G401 (cell line): ENCODE data around the gene C1QTNF3. TPM values are rescaled to one million over a fixed set of nuclear protein-coding genes. Genes with fewer than 3 reads are reported as not detected.

Source experiments
- DNase-seq: peaks from one replicate; pipeline ENCODE4 v3.0.0-alpha.2; 2015; ENCODE audit warnings: low spot score
- in situ Hi-C: cut with HindIII; loops from 2 replicates; pipeline ENCODE4 v1.10.0; 2016; ENCODE audit warnings: low sequenced_read_pairs, mixed read lengths
- total RNA-seq: library from RNA; depleted of rRNA; stranded (reverse); fragments of >200 nt; shearing (Covaris generic); gene quantifications from 2 replicates; pipeline ENCODE4 v1.2.3, GENCODE V29; 2014

Gene C1QTNF3
- total RNA-seq, 1 experiment from 2014 or later = 0.07 TPM

DNA sequence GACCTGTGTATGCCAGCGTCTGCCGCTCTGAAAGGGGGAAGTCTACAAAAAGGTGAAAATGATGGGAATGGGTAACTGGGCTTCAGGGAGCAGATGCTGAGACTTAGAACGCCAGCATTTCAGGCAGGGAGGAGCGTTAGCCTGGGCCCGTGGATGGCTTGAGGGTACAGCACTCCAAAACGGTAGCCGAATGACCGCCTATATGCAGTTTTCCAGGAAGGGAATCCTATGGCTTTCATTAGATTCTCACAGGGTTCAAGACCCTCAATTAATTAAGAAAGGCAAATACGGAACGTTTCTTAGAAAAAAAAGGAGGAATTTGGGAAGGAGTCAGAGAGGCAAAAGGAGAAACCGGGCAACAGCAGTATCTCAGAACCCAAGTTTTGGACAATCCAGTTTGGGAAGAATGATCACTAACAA is 35.8 kb downstream of the C1QTNF3 start:
- peak; percentile 62 for DNase-seq
- in situ Hi-C loops = no loop called here

DNA sequence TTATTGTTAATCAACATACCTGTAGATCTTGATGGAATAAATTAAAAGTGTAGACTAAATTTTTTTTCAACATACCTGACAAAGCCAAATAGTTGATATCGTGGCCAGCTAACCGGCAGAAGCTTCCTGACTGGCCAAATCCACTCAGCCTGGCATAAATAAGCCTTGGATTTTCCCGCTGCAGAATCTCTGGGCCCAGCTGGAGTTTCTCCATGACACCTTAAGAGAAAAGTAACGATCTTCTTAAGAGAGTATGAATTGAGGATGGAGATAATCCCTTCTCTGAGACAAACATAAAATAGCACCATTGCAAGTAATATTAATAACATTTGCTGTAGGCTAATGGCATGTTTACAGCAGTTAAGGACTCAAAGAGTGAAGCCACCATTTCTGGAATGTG is 37.3 kb downstream of the C1QTNF3 start:
- no peak for DNase-seq
- in situ Hi-C loops = no loop called here

DNA sequence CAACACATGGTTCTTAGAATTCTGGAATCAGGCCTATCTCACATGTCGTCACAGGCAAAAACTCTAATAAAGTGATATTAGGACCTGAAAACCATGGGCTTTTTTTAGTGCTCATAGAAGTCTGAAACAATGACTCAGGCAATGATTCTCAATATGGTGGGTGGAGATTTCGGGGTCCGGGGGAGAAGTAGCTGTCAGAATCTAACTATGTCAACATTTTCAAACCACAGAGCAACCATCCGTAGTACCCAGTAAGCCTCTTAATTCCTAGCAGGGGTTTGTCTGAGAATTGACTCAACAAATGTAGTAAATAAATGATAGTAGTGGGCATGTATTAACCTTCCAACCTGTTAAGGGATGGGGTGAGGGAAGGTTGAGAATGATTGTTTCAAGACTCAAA is 37.8 kb downstream of the C1QTNF3 start:
- no peak for DNase-seq
- in situ Hi-C loops = no loop called here

DNA sequence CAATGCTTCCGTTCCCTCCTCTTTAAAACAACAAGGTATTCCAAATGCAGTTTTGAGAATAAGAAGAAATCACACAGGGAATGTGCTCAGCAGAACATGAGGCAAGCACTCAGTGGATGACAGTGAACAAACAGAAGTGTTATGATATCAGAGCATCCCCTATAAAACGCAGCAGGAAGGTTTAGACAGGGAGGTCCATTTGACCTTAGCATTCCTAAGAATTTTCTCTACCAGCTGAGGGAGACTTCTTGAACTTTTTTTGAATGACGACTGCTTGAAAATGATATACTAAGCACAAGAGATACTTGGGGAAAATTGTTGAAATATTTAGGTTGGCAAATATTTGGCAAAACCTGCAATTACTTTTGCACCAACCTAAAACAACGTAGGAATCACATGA is 39.1 kb downstream of the C1QTNF3 start:
- in situ Hi-C loops = no loop called here

DNA sequence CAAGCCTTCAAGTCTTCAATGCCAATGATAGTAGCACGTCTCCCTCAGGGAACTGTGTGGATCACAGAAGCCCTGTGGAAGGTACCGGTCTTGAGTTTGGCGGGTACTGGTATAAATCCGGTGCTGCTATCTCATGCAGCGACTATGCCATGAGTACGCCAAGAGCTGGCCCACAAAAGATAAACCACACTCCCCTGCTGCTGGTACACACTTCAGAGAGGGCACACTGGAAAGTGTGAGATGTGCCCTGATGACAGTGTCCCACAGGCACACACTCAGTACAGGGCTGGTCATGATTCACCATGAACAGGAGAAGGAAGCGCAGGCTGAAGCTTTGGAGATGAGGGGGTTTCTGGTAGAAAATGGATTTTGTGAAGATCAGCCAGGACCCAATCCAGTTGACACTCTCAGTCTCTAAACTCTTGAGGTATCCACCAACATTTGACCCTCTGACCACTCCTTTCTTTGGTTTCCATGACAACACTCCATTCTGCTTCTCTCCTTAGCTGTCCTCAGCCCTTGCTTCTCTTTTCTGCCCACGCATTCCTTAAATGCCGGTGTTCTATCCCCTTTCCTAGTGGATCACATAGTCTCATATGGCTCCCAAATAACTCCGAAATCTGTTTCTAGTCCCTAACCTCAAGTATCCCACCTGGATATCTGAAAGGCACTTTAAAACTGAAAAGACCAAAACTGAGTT is 40.2 kb downstream of the C1QTNF3 start:
- DNase-seq = no peak
- in situ Hi-C loops = no loop called here

More for the DNA sequence above, 39.1 kb downstream of the C1QTNF3 start:
- DNase-seq = no peak

DNA sequence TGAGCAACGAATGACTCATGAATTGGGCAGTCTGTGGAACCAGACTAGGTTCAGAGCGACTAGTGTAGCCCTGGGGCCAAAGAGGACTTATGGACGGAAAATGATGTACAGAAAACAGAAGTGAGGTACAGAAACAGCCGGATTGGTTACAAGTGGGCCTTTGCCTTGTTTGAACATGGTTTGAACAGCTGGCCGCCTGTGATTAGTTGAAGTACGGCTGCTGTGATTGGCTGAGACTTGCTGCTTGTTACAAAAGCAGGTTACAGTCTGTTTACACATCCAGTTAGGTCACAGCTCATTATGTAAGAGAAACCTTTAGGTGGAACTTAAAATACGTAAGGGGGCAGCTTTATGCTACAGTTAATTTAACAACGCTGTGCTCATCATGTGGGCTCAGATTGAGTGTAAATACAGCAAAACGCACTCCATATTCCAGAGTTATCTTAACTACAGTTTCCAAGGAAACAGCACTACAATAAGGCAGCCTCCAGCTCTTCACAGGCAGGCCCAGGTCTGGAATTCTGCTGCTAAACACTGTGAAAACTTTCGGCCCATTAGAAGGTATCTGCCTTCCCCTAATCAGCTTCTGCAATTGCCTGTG is 41.7 kb downstream of the C1QTNF3 start:
- no peak for DNase-seq
- in situ Hi-C loops = no loop called here

DNA sequence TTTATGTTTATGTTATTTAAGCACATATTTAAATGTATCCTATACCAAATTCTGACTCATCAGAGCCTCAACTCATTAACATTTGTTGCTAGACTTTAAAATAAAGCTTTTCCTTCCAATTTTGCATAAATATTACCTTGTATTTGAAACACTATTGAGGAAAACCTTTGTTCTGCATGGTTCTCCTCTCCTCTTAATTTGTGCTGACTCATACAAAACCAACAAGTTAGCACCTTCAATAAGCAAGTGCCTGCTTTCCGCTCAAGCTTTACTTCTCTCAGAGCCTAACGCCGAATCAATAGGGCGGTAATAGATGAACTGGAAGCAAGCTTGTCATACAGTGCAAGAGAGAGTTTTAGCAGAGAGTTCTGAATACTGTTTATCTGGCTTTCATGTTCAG is 43.0 kb downstream of the C1QTNF3 start:
- DNase-seq = no peak
- in situ Hi-C loops = no loop called here

DNA sequence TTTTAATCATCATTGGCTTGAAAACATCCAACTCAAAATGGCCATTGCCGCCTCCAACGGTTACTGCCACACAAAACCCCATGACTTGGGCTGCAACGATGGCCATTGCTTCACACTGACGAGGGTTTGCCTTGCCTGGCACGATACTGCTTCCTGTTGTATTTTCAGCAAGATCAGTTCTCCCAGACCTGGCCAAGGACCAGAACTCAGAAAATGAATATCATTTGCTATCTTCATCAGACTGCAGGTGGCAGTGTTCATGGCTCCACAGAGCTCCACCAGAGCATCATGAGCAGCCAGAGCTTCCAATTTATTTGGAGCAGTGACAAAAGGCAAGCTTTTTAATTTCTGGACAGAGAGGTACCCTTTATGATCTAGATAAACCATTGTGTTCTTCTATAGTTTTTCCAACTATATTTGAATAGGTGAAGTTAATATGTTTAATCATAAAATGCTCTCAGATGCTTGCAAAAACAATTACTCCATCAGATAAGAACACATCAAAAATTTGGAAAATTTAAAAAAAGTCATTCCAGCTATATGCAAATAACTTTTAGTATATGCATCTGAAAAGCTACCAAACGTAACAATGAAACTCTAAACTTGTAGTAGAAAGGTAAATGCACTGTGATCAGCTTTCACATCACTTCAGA is 45.6 kb downstream of the C1QTNF3 start:
- in situ Hi-C loops = no loop called here
- peak; percentile 93 for DNase-seq

DNA sequence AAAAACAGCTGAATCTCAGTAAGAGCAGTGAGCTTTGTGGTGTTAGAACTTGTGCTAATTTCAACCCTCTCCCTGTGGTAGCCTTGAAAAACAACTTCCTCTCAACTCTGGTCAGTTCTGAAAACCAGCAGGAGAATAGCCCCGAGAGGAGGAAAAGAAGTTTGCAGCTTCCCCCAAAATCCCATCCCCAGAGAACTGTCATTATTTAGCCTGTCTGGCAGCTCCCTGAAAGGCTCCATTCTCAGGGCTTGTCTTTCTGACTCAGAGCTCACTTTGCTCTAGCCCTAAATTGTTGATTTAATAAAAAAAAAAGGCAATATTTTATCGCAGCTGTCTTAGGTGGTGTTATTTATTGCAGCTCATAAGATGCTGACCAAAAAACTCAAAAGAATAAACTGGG is 47.1 kb downstream of the C1QTNF3 start:
- no peak for DNase-seq
- in situ Hi-C loops = no loop called here

DNA sequence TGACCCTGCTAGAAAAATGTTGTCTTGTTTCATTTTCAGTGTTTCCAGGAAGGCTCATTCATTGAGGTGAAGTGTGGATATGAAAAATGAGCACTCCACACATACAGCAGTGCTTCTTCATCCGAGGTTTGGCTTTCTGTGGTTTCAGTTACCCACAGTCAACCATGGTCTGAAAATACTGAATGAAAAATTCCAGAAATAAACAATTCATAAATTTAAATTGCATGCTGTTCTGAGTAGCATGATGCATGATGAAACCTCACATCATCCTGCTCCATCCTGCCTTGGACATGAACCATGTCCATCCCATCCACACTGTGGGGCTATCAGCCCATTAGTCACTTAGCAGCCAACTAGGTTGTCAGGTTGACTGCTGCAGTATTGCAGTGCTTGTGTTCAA is 48.2 kb downstream of the C1QTNF3 start:
- in situ Hi-C loops = no loop called here
- DNase-seq = no peak

DNA sequence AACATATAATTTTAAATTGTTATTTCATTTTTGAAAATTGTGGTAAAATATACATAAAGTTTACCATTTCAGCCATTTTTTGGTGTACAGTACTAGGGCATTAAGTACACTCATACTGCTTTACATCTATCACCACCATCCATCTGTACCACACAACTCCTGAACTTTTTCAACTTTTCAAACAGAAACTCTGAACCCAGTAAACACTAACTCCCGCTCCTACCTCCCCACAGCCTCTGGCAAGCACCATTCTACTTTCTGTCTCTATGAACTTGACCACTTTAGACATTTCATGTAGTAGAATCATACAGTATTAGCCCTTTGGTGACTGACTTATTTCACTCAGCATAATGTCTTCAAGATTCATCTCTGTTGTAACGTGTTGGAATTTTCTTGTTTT is 50.1 kb downstream of the C1QTNF3 start:
- DNase-seq = no peak
- in situ Hi-C loops = no loop called here

DNA sequence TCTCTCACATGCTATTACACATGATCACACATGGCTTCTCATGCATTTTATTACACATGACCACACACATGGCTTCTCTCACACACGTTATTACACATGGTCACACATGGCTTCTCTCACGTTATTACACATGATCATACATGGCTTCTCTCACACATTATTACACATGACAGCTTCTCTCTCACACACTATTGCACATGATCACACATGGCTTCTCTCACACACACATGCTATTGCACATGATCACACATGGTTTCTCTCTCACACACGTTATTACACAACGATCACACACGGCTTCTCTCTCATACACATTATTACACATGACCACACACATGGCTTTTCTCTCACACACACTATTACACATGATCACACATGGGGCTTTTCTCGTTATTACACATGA is 57.6 kb downstream of the C1QTNF3 start:
- in situ Hi-C loops = no loop called here
- no peak for DNase-seq

DNA sequence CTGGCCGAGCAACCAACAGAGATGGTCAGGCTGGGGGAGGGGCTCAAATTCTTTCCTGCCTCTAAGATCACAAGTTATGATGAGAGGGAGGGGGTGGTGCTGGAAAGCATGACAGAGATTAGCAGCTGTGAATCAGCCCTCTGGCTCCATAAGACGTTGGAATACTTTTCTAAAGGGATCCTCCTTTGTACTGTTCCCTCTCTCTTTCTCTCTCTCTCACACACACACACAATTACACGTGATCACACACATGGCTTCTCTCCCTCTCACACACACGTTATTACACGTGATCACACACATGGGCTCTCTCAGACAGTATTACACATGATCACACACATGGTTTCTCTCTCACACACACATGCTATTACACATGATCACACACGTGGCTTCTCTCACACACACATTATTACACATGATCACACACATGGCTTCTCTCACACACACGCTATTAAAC is 58.3 kb downstream of the C1QTNF3 start, which contains the start of gene SLC45A2:
Gene SLC45A2, minus strand, starts transcription at position 23 of the 454 bp plus-strand sequence. CDS start 110 bp downstream, outside the sequence.
- DNase-seq = no peak
- in situ Hi-C loops = no loop called here

DNA sequence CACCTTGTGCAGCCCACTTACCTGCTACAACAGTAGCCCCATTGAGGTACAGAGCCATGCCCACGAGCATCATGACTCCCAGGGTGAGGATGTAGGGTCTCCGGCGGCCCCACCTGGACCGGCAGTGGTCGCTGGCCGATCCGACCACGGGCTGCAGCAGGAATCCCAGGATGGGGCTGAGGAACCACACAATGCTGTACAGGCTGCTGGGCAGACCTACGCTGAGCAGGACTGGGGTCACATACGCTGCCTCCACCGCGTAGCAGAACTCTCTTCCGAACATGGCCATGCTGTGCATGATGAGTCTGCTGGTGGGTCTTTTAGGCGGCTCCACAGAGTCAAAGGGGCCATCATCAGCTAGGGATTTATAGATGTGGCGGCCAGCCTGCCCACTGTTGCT is 58.8 kb downstream of the C1QTNF3 start:
- in situ Hi-C loops = no loop called here
- DNase-seq = no peak

DNA sequence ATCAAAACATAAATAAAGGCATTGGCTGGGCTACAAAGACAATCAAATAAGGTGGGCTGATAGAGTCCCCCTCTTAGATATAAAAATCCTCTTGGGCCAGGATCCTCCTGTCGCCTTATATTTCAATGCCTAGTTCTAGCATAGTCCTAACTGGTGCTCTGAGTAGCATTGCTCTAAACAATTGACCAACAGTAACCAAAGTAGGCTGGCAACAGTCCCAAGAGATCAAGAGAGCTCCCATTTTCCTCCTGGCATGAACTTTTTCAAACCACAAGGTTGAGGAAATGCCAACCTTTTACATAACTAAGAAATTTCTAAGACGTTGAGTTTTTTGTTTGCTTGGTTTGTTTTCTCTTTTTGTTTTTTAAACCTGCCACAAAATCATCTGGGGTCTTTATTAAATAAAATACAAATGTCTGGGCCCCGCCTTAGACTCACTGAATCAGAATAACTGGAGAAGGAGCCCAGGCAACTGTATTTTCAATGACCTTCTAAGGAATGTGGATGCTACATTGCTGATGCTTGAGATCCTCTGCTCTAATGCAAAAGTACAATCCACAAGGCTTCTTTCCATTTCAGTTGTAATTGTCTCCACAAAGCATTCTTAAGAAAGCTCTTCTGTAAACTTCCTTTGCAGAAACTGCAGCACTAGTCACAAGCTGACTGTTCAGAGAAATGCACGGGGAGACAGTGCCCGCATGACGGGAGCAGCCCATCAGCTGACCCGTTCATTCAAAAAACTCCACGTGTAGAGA is 61.4 kb downstream of the C1QTNF3 start:
- no peak for DNase-seq
- in situ Hi-C loops = no loop called here

DNA sequence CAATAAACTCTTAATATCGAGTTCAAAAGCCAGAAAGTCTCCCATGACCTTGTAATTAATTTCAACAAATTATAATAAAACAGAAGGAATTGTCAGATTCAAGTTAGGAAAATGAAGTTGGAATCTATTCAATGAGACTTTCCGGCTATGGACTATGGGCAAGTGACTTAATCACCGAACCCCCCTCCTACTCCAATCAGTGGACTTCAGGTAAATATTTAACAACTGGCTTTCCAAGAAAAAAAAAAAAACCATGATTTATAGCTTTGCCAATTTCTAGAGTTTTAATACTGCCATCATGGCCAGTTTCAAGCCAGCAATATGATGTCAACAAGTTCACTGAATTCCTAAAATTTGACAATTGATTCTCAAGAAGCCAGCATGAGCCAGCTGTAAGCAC is 63.0 kb downstream of the C1QTNF3 start:
- in situ Hi-C loops = no loop called here
- DNase-seq = no peak

DNA sequence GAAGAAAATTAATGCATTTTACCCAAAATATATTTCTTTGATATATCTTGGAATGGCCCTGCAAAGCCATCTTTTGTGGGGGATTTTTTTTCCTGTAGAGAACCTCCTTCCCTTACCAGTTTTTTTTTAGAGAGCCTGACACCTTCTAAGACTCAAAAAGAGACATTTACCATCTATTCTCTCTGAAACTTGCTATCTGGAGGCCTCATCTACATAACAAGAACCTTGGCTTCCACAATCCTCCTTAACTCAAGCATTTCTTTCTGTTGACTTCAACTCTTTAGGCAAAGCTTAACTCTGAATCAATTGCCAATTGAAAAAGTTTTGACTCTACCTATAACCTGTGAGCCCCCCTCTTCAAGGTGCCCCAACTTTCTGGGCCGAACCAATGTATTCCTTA is 64.7 kb downstream of the C1QTNF3 start:
- no peak for DNase-seq

DNA sequence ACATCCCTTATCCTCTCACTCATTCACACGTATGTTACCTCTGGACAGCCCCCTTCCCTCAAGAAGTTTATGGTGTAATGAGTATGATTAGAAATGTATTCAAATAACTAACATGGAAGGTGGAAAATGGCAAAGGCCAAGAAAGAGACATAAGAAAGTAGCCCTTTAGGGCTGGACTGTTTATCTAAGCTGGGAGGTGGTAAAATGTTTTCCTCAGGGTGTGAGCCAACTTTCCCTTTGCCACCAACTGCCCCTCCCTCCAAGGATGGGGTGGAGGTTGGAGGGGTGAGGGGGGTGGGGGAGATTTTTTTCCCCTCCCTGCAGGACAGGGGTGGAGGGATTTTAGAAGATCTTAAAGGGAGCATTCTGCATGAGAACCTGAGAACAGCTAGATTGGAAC is 66.7 kb downstream of the C1QTNF3 start:
- in situ Hi-C loops = no loop called here

More for the DNA sequence above, 64.7 kb downstream of the C1QTNF3 start:
- in situ Hi-C loops = no loop called here

DNA sequence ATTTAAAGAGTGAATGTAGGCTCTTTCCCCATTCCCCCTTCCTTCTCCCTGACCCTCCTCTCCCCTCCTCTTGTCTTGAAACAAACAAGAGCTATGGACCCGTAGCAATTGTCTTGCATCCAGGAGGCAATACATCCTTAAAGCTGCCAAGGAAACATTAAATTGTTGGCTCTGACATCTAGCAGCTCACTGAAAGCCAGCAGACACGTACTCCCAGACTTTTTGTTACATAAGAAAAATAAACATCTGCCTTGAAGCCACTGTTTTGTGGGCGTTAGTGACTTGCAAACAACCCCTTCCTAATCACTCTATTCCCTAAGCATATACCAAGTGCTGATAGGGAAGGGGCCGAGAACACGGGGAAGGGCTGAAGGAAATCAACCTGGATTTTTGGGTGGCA is 67.2 kb downstream of the C1QTNF3 start:
- DNase-seq = no peak
- in situ Hi-C loops = no loop called here

More for the DNA sequence above, 66.7 kb downstream of the C1QTNF3 start:
- DNase-seq = no peak

DNA sequence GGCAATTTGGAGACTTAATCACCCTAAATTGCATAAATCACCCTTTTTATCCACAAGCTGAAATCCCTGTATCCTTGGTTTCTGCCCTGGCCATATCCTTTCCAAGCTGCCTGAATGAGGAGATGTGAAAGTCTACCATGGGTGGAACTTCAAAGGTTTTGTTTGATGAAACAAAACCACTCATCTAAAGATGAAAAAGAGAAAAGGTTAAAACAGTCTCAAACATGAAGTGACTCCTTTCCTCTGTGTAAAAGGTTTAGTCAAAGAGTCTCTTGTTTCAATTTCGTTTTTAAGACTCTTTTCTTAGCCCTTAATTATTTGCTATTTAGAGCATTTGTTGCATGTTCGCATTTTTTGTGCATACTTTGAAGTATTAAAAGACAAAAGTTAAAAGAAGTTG is 69.7 kb downstream of the C1QTNF3 start:
- no peak for DNase-seq
- in situ Hi-C loops = no loop called here
